ENCODE measurements around the gene RSRC1. TPM values are rescaled to one million over a fixed set of nuclear protein-coding genes. Genes with fewer than 3 reads are reported as not detected.

The RSRC1 gene
- total and polyA plus RNA-seq, 2 of the 8 experiments (the other 6 are each of a cell fraction or from before 2014, with no cell fraction given), result 2.0 to 27.9 TPM

DNA sequence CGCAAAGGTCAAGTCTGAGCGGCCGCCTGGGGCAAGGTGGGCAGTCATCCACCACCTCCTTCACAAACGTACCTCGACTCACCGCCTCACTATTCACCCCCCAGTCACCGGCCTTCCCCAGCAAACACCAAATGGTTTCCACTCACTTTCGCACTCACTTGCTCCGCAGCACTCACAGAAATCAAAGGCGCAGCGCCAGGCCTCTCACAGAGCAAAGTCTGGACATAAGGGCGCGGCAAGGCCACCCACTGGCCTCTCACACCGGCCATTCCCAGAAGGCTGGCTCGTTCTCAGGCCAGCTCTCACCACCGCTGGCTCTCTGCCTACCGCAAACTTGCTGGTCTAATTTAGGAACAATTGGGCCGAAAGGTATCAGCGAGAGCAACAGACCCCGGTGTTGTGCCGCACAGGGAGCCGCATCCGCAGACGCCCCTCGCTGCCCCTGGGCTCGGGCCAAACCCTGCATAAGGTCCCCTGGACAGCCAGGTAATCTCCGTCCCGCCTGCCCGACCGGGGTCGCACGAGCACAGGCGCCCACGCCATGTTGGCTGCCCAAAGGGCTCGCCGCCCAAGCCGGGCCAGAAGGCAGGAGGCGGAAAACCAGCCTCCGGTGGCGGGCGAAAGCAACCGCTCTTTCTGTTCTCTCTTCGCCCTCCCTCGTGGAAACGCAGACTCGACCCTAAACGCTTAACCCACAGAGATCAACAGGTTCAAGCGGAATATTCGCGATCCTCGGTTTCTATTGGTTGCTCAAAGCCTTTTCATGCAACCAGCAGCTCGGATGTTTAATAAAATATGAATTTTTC lies 6.6 kb upstream of the RSRC1 start:
- peaks cover 69 to 99% (median 89%) of the 10 kb centered on the region in 4 experiments for H3K27me3 ChIP-seq (replicated peaks in 1 of 4; ENCODE audit: control insufficient read depth in 3 of 4, extremely low read depth in 1 of 4, insufficient read depth in 3 of 4, low read length in 3 of 4)
- no peak overlapping the region for H4K5ac ChIP-seq (ENCODE audit: insufficient read length, low read depth, low read length)
- peaks cover 33% of the 10 kb centered on the region; the same call in 1 of the 2 replicates for H3K23me2 ChIP-seq (ENCODE audit: low read depth, low read length)
- no peak overlapping the region for H3K56ac ChIP-seq (replicated peaks; ENCODE audit: insufficient read length, low read depth, low read length)
- no peak overlapping the region for H3K23ac ChIP-seq (ENCODE audit: insufficient read length)
- POLR2A ChIA-PET (ENCODE audit: partially characterized antibody), result no interaction called here
- no peak overlapping the region for H3K4ac ChIP-seq (replicated peaks; ENCODE audit: insufficient read length, low read depth, low read length)
- FAIRE-seq, result no peak
- peak overlapping the region; percentile 26 to 56 (median 30); a peak in 7 of 8 replicates for H3K4me3 ChIP-seq (ENCODE audit: extremely low read depth in 1 of 4, insufficient read depth in 2 of 4, low read depth in 3 of 4, low read length in 4 of 4)
- H3K4me1 ChIP-seq (replicated peaks in 1 of 4; ENCODE audit: control insufficient read depth in 3 of 4, insufficient read depth in 4 of 4, low read length in 3 of 4), result peaks cover 0 to 18% (median 15%) of the 10 kb centered on the region in 4 experiments; a peak in 6 of 7 replicates
- no peaks in the 10 kb centered on the region for H3K9me3 ChIP-seq (ENCODE audit: insufficient read depth in 2 of 2, low read depth in 1 of 2, low read length in 1 of 2)
- 2% methylated on average over 49 of the region's 52 CpGs; no CpG with 5 or more reads in 1 of the 2 experiments for WGBS, 2 experiments (ENCODE audit: extremely low coverage in 1 of 2, insufficient coverage in 1 of 2, insufficient read length in 1 of 2, insufficient replicate concordance in 2 of 2, low coverage in 1 of 2, low lambda C conversion rate in 2 of 2, missing lambda C conversion rate in 1 of 2)
- no peak overlapping the region; the same call in 1 of the 2 replicates for H2BK15ac ChIP-seq (ENCODE audit: low read length)
- no peak overlapping the region for H3K18ac ChIP-seq (ENCODE audit: extremely low read depth, low read length)
- H3K79me1 ChIP-seq (ENCODE audit: low read depth, low read length), result no peaks in the 10 kb centered on the region
- H3K27ac ChIP-seq (ENCODE audit: low read depth, low read length), result no peak overlapping the region
- H2BK12ac ChIP-seq (ENCODE audit: low read depth, low read length), result peak overlapping the region; percentile 60; the same call in 1 of the 2 replicates
- H4K91ac ChIP-seq (replicated peaks; ENCODE audit: insufficient read length, low read length), result no peak overlapping the region
- H3K79me2 ChIP-seq (ENCODE audit: control insufficient read depth in 1 of 2, insufficient read depth in 2 of 2, low read length in 2 of 2), result no peaks in the 10 kb centered on the region
- H2AFZ ChIP-seq (ENCODE audit: low read length), result no peak overlapping the region
- H2BK120ac ChIP-seq (replicated peaks; ENCODE audit: low read depth, low read length), result no peak overlapping the region
- H2BK20ac ChIP-seq (ENCODE audit: low read length), result no peak overlapping the region
- no peak overlapping the region; a peak in 1 of 7 replicates for H3K9ac ChIP-seq (replicated peaks in 1 of 4; ENCODE audit: extremely low read depth in 1 of 4, low read depth in 3 of 4, low read length in 3 of 4)
- H3K4me2 ChIP-seq (ENCODE audit: insufficient read depth in 1 of 2, low read depth in 2 of 2, low read length in 2 of 2), result peak overlapping the region; percentile 76 to 99
- no peak overlapping the region for H3K14ac ChIP-seq (ENCODE audit: insufficient read length)
- H2AK5ac ChIP-seq (ENCODE audit: low read depth, low read length), result no peak overlapping the region
- H4K20me1 ChIP-seq (replicated peaks in 1 of 2; ENCODE audit: control insufficient read depth in 1 of 2, insufficient read depth in 2 of 2, low read length in 2 of 2), result peaks cover 2 to 19% of the 10 kb centered on the region in 2 experiments
- peak in 1 of 2 experiments; percentile 76 for DNase-seq (ENCODE audit: low read depth in 1 of 2, low spot score in 2 of 2)
- CTCF ChIA-PET (ENCODE audit: partially characterized antibody), result interaction anchor here (0.6 to 1.7 kb wide), 4 partner anchors 9 to 428 kb away, joined by 3 to 5 read pairs (median 3); no protein-coding TSS in a partner anchor
- no peaks in the 10 kb centered on the region for H3K36me3 ChIP-seq (ENCODE audit: control insufficient read depth in 2 of 4, insufficient read depth in 4 of 4, low read length in 3 of 4)
- H4K8ac ChIP-seq (ENCODE audit: extremely low read depth, insufficient read depth, low read length), result peak overlapping the region; percentile 11; the same call in 1 of the 2 replicates
- H2BK5ac ChIP-seq (ENCODE audit: low read depth, low read length), result no peak overlapping the region; the same call in 1 of the 2 replicates
- TF ChIP-seq NRF1 (IDR thresholded peaks at IDR 0.05; ENCODE audit: low read depth, low read length) (no peak), KDM4A (IDR thresholded peaks at IDR 0.05; ENCODE audit: low read depth, low read length, severe bottlenecking) (peak; percentile 32), EZH2 (IDR thresholded peaks at IDR 0.05; ENCODE audit: low read depth, low read length, severe bottlenecking) (peak; percentile 96), JUND (IDR thresholded peaks at IDR 0.05; ENCODE audit: low read length) (no peak), CTBP2 (IDR thresholded peaks at IDR 0.05; ENCODE audit: borderline replicate concordance, insufficient read depth, insufficient read length, low read length) (peak; percentile 96), CBX5 (IDR thresholded peaks at IDR 0.05; ENCODE audit: low read depth, low read length) (no peak), ASH2L (IDR thresholded peaks at IDR 0.05; ENCODE audit: low read length) (peak; percentile 37), RNF2 (IDR thresholded peaks at IDR 0.05; ENCODE audit: borderline replicate concordance, low read depth, low read length, missing control alignments, poor library complexity, severe bottlenecking) (peak; percentile 29), SP4 (IDR thresholded peaks at IDR 0.05; ENCODE audit: low read length) (no peak)
- TF ChIP-seq, protein P1, sequence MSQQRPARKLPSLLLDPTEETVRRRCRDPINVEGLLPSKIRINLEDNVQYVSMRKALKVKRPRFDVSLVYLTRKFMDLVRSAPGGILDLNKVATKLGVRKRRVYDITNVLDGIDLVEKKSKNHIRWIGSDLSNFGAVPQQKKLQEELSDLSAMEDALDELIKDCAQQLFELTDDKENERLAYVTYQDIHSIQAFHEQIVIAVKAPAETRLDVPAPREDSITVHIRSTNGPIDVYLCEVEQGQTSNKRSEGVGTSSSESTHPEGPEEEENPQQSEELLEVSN (IDR thresholded peaks at IDR 0.05), result 0 out of 2 replicates have a peak, but pooled peaks have one; percentile 13

Measured in H1 (cell line).